SJSA1 (cell line): ENCODE results near the gene GLOD4. TPM values are rescaled to one million over a fixed set of nuclear protein-coding genes. Genes with fewer than 3 reads are reported as not detected.
A peak's percentile ranks its signal among the peaks of the same experiment; 100 is the strongest.

ENCODE experiments used
- DNase-seq, 2 experiments: peaks; one replicate each; pipeline ENCODE4 v3.0.0-alpha.2; 2015 to 2020; ENCODE audit warnings: low spot score in 2 of 2, low read depth in 1 of 2
- H3K27ac ChIP-seq: fragments of 250-450 bp; sonication (Bioruptor Pico); 2 replicates; pipeline ENCODE4 v1.5.1; 2020; ENCODE audit warnings: mild to moderate bottlenecking, moderate library complexity
- H3K27me3 ChIP-seq: fragments of 250-450 bp; sonication (Bioruptor Pico); replicated peaks from 2 replicates; pipeline ENCODE4 v1.5.1; 2020; ENCODE audit warnings: mild to moderate bottlenecking, moderate library complexity
- H3K36me3 ChIP-seq: fragments of 250-450 bp; sonication (Bioruptor Pico); 2 replicates; pipeline ENCODE4 v1.5.1; 2020; ENCODE audit warnings: mild to moderate bottlenecking
- H3K4me1 ChIP-seq: fragments of 250-450 bp; sonication (Bioruptor Pico); replicated peaks from 2 replicates; pipeline ENCODE4 v1.6.1; 2021; ENCODE audit warnings: mild to moderate bottlenecking
- H3K4me3 ChIP-seq: fragments of 250-450 bp; sonication (Bioruptor Pico); 2 replicates; pipeline ENCODE4 v1.5.1; 2020; ENCODE audit warnings: mild to moderate bottlenecking
- H3K9me3 ChIP-seq: fragments of 250-450 bp; sonication (Bioruptor Pico); replicated peaks from 2 replicates; pipeline ENCODE4 v1.5.1; 2020; ENCODE audit warnings: mild to moderate bottlenecking
- total RNA-seq: library from RNA; depleted of rRNA; stranded (reverse); fragments of >200 nt; shearing (Covaris generic); gene quantifications from 2 replicates; pipeline ENCODE4 v1.2.3, GENCODE V29; 2014

Gene GLOD4
- total RNA-seq, 1 experiment from 2014 or later, result 64.7 TPM

DNA sequence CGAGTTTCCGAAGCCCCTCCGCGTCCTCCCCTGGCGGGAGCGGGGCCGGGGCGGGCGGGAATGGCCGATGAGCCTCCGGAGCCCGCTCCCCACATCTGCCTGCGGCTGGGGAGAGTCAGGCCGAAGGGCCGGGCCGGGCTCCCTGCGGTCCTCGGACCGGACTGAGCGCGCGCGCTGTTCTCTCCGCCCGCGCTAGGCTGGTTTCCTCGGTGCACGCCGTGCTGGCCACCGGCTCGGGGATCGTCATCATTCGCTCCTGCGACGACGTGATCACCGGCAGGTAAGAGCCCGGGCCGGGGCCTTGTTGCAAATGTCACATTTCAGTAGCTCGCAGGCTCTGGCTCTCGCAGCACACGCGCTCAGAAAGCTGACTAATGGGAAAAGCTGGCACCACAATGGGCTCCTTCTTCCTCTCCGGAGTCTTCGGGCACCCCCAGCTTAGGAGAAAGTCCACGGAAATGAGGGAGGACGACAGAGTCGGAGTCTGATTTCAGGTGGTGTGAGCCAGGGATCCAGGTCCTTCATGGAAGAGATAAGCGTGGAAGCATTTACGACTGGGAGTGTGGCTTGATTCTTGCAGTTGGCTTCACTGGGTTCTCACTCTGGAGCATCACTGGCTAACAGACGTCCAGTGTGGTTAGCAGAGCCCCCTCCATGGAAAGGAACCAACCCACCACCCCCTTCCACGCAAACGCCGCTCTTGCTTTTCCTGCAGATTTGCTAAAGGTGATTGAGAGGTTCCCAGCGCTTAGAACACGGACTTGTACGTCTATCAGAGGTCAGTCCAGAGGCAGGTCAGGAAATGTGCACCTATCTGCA lies 49.0 kb downstream of the GLOD4 start:
- Histone ChIP-seq H3K36me3 (peaks cover 35% of the 10 kb centered on the region), H3K27ac (peak overlapping the region; percentile 77), H3K4me1 (peaks cover 19% of the 10 kb centered on the region), H3K27me3 (no peaks in the 10 kb centered on the region), H3K9me3 (no peaks in the 10 kb centered on the region), H3K4me3 (peak overlapping the region; percentile 95)
- peak in 1 of 2 experiments; percentile 32 for DNase-seq

GRCh38 chr17:732067-732901 lies 49.8 kb downstream of the GLOD4 start, which contains the start of gene TLCD3A:
Gene TLCD3A (plus strand): TSS chr17:732596. CDS start chr17:732648, 52 bp downstream.
- peak; percentile 39 to 63 for DNase-seq

GRCh38 chr17:731644-732066 lies 50.4 kb downstream of the GLOD4 start:
- Histone ChIP-seq H3K9me3 (no peaks in the 10 kb centered on the region), H3K27ac (no peak overlapping the region), H3K27me3 (no peaks in the 10 kb centered on the region), H3K4me1 (peaks cover 19% of the 10 kb centered on the region), H3K36me3 (peaks cover 30% of the 10 kb centered on the region), H3K4me3 (peak overlapping the region; percentile 95)
- DNase-seq, result no peak

More at GRCh38 chr17:732067-732901, 49.8 kb downstream of the GLOD4 start, which contains the start of gene TLCD3A:
- H3K27ac ChIP-seq, result peak within 1 kb of the TSS; percentile 77
- peaks cover 19% of the 10 kb centered on the region for H3K4me1 ChIP-seq
- no peaks in the 10 kb centered on the region for H3K9me3 ChIP-seq
- H3K4me3 ChIP-seq, result peak within 1 kb of the TSS; percentile 95
- no peaks in the 10 kb centered on the region for H3K27me3 ChIP-seq
- peaks cover 30% of the 10 kb centered on the region for H3K36me3 ChIP-seq

DNA sequence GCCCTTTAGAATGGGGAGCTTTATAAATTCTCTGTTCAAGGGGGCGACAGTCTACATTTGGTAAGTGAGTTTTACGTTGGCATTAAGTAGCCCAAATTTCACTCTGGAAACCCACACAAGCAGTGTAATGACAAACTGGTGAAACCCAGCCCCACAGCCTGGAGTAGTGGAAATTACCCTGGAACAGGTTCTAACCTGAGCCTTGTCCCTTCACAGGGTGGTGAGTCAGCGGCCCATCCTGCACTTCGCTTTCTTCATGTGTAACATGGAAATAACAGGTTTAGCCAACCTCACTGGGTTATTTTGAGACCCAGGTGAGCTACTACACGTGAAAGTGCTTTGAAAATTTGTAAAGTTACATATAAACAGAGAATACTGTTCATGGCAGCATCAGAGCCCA lies 53.2 kb downstream of the GLOD4 start:
- H3K27ac ChIP-seq, result no peak overlapping the region
- H3K36me3 ChIP-seq, result peaks cover 10% of the 10 kb centered on the region
- no peak for DNase-seq
- no peak overlapping the region for H3K4me3 ChIP-seq
- no peaks in the 10 kb centered on the region for H3K9me3 ChIP-seq
- H3K4me1 ChIP-seq, result peaks cover 19% of the 10 kb centered on the region
- H3K27me3 ChIP-seq, result no peaks in the 10 kb centered on the region

- Histone ChIP-seq H3K4me1 (no peaks in the 10 kb centered on the region; the same call in 1 of the 2 replicates), H3K9me3 (no peaks in the 10 kb centered on the region), H3K27me3 (no peaks in the 10 kb centered on the region), H3K36me3 (no peaks in the 10 kb centered on the region), H3K4me3 (no peak overlapping the region), H3K27ac (no peak overlapping the region)
- no peak for DNase-seq
Observed at GRCh38 chr17:726271-726919, 55.7 kb downstream of the GLOD4 start.

- DNase-seq, result no peak
- Histone ChIP-seq H3K27ac (no peak overlapping the region), H3K27me3 (no peaks in the 10 kb centered on the region), H3K36me3 (no peaks in the 10 kb centered on the region), H3K4me1 (no peaks in the 10 kb centered on the region), H3K9me3 (no peaks in the 10 kb centered on the region), H3K4me3 (no peak overlapping the region)
Observed at GRCh38 chr17:725746-726145, 56.3 kb downstream of the GLOD4 start.

DNA sequence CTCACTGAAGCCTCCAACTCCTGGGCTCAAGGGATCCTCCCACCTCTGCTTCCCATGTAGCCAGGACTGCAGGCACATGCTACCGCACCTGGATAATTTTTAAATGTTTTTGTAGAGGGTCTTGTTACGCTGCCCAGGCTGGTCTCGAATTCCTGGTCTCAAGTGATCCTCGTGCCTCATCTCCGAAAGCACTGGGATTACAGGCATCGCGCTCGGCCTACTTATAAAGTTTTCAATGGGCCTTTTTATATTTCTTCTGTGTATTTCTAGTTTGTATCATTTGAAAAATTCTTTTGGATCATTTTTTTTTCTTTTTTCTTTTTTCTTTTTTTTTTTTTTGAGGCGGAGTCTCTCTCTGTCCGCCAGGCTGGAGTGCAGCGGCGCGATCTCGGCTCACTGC lies 57.0 kb downstream of the GLOD4 start:
- H3K4me1 ChIP-seq, result no peaks in the 10 kb centered on the region
- DNase-seq, result no peak
- no peak overlapping the region for H3K4me3 ChIP-seq
- H3K36me3 ChIP-seq, result no peaks in the 10 kb centered on the region
- H3K9me3 ChIP-seq, result no peaks in the 10 kb centered on the region
- H3K27ac ChIP-seq, result no peak overlapping the region
- H3K27me3 ChIP-seq, result no peaks in the 10 kb centered on the region

- H3K9me3 ChIP-seq, result no peaks in the 10 kb centered on the region
- H3K4me1 ChIP-seq, result no peaks in the 10 kb centered on the region
- no peak overlapping the region for H3K4me3 ChIP-seq
- DNase-seq, result no peak
- H3K27me3 ChIP-seq, result no peaks in the 10 kb centered on the region
- H3K36me3 ChIP-seq, result no peaks in the 10 kb centered on the region
- H3K27ac ChIP-seq, result no peak overlapping the region
Observed at GRCh38 chr17:721540-721937, 60.5 kb downstream of the GLOD4 start.

GRCh38 chr17:720706-721539 lies 61.2 kb downstream of the GLOD4 start:
- Histone ChIP-seq H3K9me3 (no peaks in the 10 kb centered on the region), H3K27ac (no peak overlapping the region), H3K4me3 (no peak overlapping the region), H3K4me1 (no peaks in the 10 kb centered on the region), H3K36me3 (no peaks in the 10 kb centered on the region), H3K27me3 (no peaks in the 10 kb centered on the region)
- no peak for DNase-seq

DNA sequence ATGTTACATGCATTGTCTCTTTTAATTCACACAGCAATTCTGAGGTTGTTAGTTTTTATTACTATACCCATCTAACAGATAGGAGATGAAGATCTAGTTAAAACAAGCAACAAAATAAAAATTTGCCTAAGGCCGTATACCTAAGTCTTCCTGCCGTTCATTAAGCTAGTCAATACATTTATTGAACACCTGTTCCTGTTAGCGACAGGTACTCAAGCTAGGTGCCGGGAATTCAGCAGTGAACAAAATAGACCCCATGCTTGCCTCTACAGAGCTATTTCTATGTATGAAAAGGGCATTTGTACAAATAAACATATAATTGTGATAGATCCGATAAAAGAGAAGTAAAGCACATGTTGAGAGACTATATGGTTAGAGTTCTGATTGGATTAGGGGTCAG lies 64.0 kb downstream of the GLOD4 start:
- Histone ChIP-seq H3K4me1 (peaks cover 10% of the 10 kb centered on the region), H3K36me3 (peaks cover 3% of the 10 kb centered on the region), H3K4me3 (no peak overlapping the region), H3K27ac (no peak overlapping the region), H3K27me3 (no peaks in the 10 kb centered on the region), H3K9me3 (no peaks in the 10 kb centered on the region)
- DNase-seq, result no peak
